GM10248 (cell line): ENCODE results near the gene RREB1.

Experiments
- CTCF ChIA-PET: fragments of 300-600 bp; sonication (Branson Sonifier 250); formaldehyde crosslinking; extraction: SDS; loops from one replicate; lab custom pipeline; 2021; ENCODE audit warnings: antibody characterized with exemption; lab: Yijun Ruan, JAX
- POLR2A ChIA-PET: fragments of 350-650 bp; sonication (Branson Sonifier 250); formaldehyde crosslinking; extraction: SDS; loops from one replicate; lab custom pipeline; 2020; ENCODE audit warnings: antibody characterized with exemption; lab: Yijun Ruan, JAX
- DNase-seq: peaks from one replicate; pipeline ENCODE4 v3.0.0; 2012; ENCODE audit errors: extremely low spot score
- CTCF ChIP-seq: IDR thresholded peaks from 2 replicates; pipeline ENCODE4 v1.5.1; 2012; ENCODE audit warnings: mild to moderate bottlenecking, low read depth; ENCODE audit errors: extremely low read depth, missing control alignments, control extremely low read depth

The RREB1 gene

GRCh38 chr6:7218406-7218988, 110.7 kb downstream of the RREB1 start:
- DNase-seq, result no peak
- CTCF ChIA-PET, result interaction anchor here (1.0 to 3.4 kb wide), 2 partner anchors 10 to 316 kb away, joined by 3 to 13 read pairs; no protein-coding TSS in a partner anchor
- TF ChIP-seq CTCF, result no peak
- POLR2A ChIA-PET, result interaction anchor here (0.6 kb wide), 2 partner anchors 41 to 307 kb away, joined by 3 to 5 read pairs; no protein-coding TSS in a partner anchor

- ChIA-PET CTCF (interaction anchor here (1.0 to 3.4 kb wide), 3 partner anchors 11 to 317 kb away, joined by 3 to 13 read pairs (median 3); no protein-coding TSS in a partner anchor), POLR2A (no interaction called here)
- DNase-seq, result no peak
- TF ChIP-seq CTCF, result no peak
Measured at GRCh38 chr6:7219310-7219709, 111.5 kb downstream of the RREB1 start.

- no peak for TF ChIP-seq CTCF
- DNase-seq, result no peak
- CTCF ChIA-PET, result interaction anchor here (2.0 kb wide), 1 partner anchor 17 kb away, joined by 7 read pairs; no protein-coding TSS in a partner anchor
- POLR2A ChIA-PET, result no interaction called here
Measured at GRCh38 chr6:7222197-7222596, 114.4 kb downstream of the RREB1 start.

GRCh38 chr6:7224731-7225130, 117.0 kb downstream of the RREB1 start:
- ChIA-PET POLR2A (interaction anchor here (0.7 kb wide), 1 partner anchor 151 kb away, joined by 3 read pairs; no protein-coding TSS in a partner anchor), CTCF (interaction anchor here (0.7 to 2.0 kb wide), 9 partner anchors 10 to 70 kb away, joined by 3 to 6 read pairs (median 3); no protein-coding TSS in a partner anchor)
- no peak for TF ChIP-seq CTCF
- DNase-seq, result no peak

GRCh38 chr6:7228662-7229375, 121.1 kb downstream of the RREB1 start:
- no peak for DNase-seq
- TF ChIP-seq CTCF, result no peak
- ChIA-PET CTCF (interaction anchor here (1.6 kb wide), 1 partner anchor 9 kb away, joined by 3 read pairs; no protein-coding TSS in a partner anchor), POLR2A (interaction anchor here (0.6 kb wide), 1 partner anchor 113 kb away, joined by 5 read pairs; no protein-coding TSS in a partner anchor)

GRCh38 chr6:7229376-7230326, 121.9 kb downstream of the RREB1 start:
- ChIA-PET CTCF (interaction anchor here (1.6 kb wide), 1 partner anchor 8 kb away, joined by 3 read pairs; no protein-coding TSS in a partner anchor), POLR2A (no interaction called here)
- TF ChIP-seq CTCF, result no peak
- no peak for DNase-seq
